H1 (cell line): ENCODE measurements around the gene FLOT1. TPM values are rescaled to one million over a fixed set of nuclear protein-coding genes. Genes with fewer than 3 reads are reported as not detected.
A peak's percentile ranks its signal among the peaks of the same experiment; 100 is the strongest.

Experiments used
- CTCF ChIA-PET: fragments of 300-600 bp; sonication (Branson Sonifier 250); formaldehyde crosslinking; loops from one replicate; lab custom pipeline; 2021; ENCODE audit not compliant: partially characterized antibody; lab: Charles Lee
- POLR2A ChIA-PET: fragments of 300-600 bp; sonication (Branson Sonifier 250); formaldehyde crosslinking; loops from one replicate; lab custom pipeline; 2021; ENCODE audit warnings: inconsistent platforms; ENCODE audit not compliant: partially characterized antibody; lab: Charles Lee
- DNase-seq, 2 experiments: peaks; one replicate each; pipeline versions ENCODE4 v3.0.0 to v3.0.0-alpha.2; 2010 to 2022; ENCODE audit warnings: low spot score in 2 of 2, low read depth in 1 of 2, mixed read lengths in 1 of 2
- FAIRE-seq: peaks from 2 replicates; lab custom pipeline; 2011; peaks lifted over from hg19 to GRCh38; lab: Jason Lieb, UNC
- H2AFZ ChIP-seq: 2 replicates; pipeline ENCODE4 v1.8.1; 2012; ENCODE audit warnings: low read length, inconsistent platforms
- H2AK5ac ChIP-seq: 2 replicates; pipeline ENCODE4 v1.6.1; 2013; ENCODE audit warnings: low read depth, low read length
- H2BK120ac ChIP-seq: replicated peaks from 2 replicates; pipeline ENCODE3; 2013; ENCODE audit warnings: low read depth, low read length, inconsistent platforms
- H2BK12ac ChIP-seq: 2 replicates; pipeline ENCODE4 v1.6.1; 2013; ENCODE audit warnings: low read depth, low read length
- H2BK15ac ChIP-seq: 2 replicates; pipeline ENCODE4 v1.6.1; 2013; ENCODE audit warnings: low read length
- H2BK20ac ChIP-seq: 2 replicates; pipeline ENCODE4 v1.6.1; 2013; ENCODE audit warnings: low read length
- H2BK5ac ChIP-seq: 2 replicates; pipeline ENCODE4 v1.6.1; 2013; ENCODE audit warnings: low read depth, low read length
- H3K14ac ChIP-seq: 2 replicates; pipeline ENCODE4 v1.6.1; 2013; ENCODE audit warnings: inconsistent platforms; ENCODE audit not compliant: insufficient read length
- H3K18ac ChIP-seq: 2 replicates; pipeline ENCODE4 v1.6.1; 2013; ENCODE audit warnings: low read length; ENCODE audit errors: extremely low read depth
- H3K23ac ChIP-seq: 2 replicates; pipeline ENCODE4 v1.6.1; 2013; ENCODE audit warnings: inconsistent platforms; ENCODE audit not compliant: insufficient read length
- H3K23me2 ChIP-seq: 2 replicates; pipeline ENCODE4 v1.6.1; 2013; ENCODE audit warnings: low read depth, low read length
- H3K27ac ChIP-seq: 2 replicates; pipeline ENCODE4 v1.6.1; 2011; ENCODE audit warnings: low read depth, low read length, inconsistent platforms
- H3K27me3 ChIP-seq, 4 experiments: replicated peaks in 1 of 4; 1 replicate in 1 of 4; 2 replicates in 3 of 4; pipeline versions ENCODE4 v1.6.1 to v1.8.1; 2011 to 2013; ENCODE audit warnings: low read length in 3 of 4, mild to moderate bottlenecking in 3 of 4, inconsistent platforms in 2 of 4, mixed read lengths in 2 of 4, moderate library complexity in 1 of 4; ENCODE audit not compliant: control insufficient read depth in 3 of 4, insufficient read depth in 3 of 4; ENCODE audit errors: extremely low read depth in 1 of 4
- H3K36me3 ChIP-seq, 4 experiments: 2 replicates each; pipeline versions ENCODE4 v1.6.1 to v1.8.1; 2011 to 2013; ENCODE audit warnings: mild to moderate bottlenecking in 4 of 4, low read length in 3 of 4, moderate library complexity in 2 of 4, control low read depth in 1 of 4, inconsistent platforms in 1 of 4; ENCODE audit not compliant: insufficient read depth in 4 of 4, control insufficient read depth in 2 of 4
- H3K4ac ChIP-seq: replicated peaks from 2 replicates; pipeline ENCODE3; 2013; ENCODE audit warnings: low read length, low read depth, mixed read lengths, inconsistent platforms; ENCODE audit not compliant: insufficient read length
- H3K4me1 ChIP-seq, 4 experiments: replicated peaks in 1 of 4; 1 replicate in 1 of 4; 2 replicates in 3 of 4; pipeline versions ENCODE4 v1.6.1 to v1.8.1; 2011 to 2013; ENCODE audit warnings: low read length in 3 of 4, inconsistent platforms in 2 of 4, mixed read lengths in 1 of 4; ENCODE audit not compliant: insufficient read depth in 4 of 4, control insufficient read depth in 3 of 4
- H3K4me2 ChIP-seq, 2 experiments: 2 replicates each; pipeline versions ENCODE4 v1.6.1 to v1.8.1; 2011 to 2013; ENCODE audit warnings: low read depth in 2 of 2, low read length in 2 of 2, control low read depth in 1 of 2, inconsistent platforms in 1 of 2, mild to moderate bottlenecking in 1 of 2; ENCODE audit not compliant: insufficient read depth in 1 of 2
- H3K4me3 ChIP-seq, 4 experiments: fragments of 200-600, 300-600 bp in 1 of 4; sonication (generic), shearing (Covaris generic), sonication (Bioruptor Twin) in 1 of 4; 2 replicates each; pipeline versions ENCODE4 v1.5.1 to v1.8.1; 2011 to 2016; ENCODE audit warnings: low read length in 4 of 4, low read depth in 3 of 4, control low read depth in 2 of 4, inconsistent platforms in 2 of 4, mild to moderate bottlenecking in 2 of 4, mixed read lengths in 1 of 4, moderate library complexity in 1 of 4; ENCODE audit not compliant: insufficient read depth in 2 of 4; ENCODE audit errors: extremely low read depth in 1 of 4
- H3K56ac ChIP-seq: replicated peaks from 2 replicates; pipeline ENCODE3; 2013; ENCODE audit warnings: low read depth, mild to moderate bottlenecking, mixed read lengths, low read length, inconsistent platforms; ENCODE audit not compliant: insufficient read length
- H3K79me1 ChIP-seq: 2 replicates; pipeline ENCODE4 v1.6.1; 2013; ENCODE audit warnings: low read depth, low read length, control low read depth
- H3K79me2 ChIP-seq, 2 experiments: 2 replicates each; pipeline versions ENCODE4 v1.6.1 to v1.8.1; 2012 to 2013; ENCODE audit warnings: low read length in 2 of 2, mild to moderate bottlenecking in 2 of 2, inconsistent platforms in 1 of 2; ENCODE audit not compliant: insufficient read depth in 2 of 2, control insufficient read depth in 1 of 2
- H3K9ac ChIP-seq, 4 experiments: replicated peaks in 1 of 4; 1 replicate in 1 of 4; 2 replicates in 3 of 4; pipeline versions ENCODE4 v1.6.1 to v1.8.1; 2011 to 2013; ENCODE audit warnings: low read depth in 3 of 4, low read length in 3 of 4, control low read depth in 2 of 4, mild to moderate bottlenecking in 2 of 4, moderate library complexity in 2 of 4, inconsistent platforms in 1 of 4; ENCODE audit errors: extremely low read depth in 1 of 4
- H3K9me3 ChIP-seq, 2 experiments: 2 replicates each; pipeline versions ENCODE4 v1.6.1 to v1.8.1; 2012 to 2013; ENCODE audit warnings: mild to moderate bottlenecking in 2 of 2, moderate library complexity in 2 of 2, control low read depth in 1 of 2, inconsistent platforms in 1 of 2, low read depth in 1 of 2, low read length in 1 of 2, mixed read lengths in 1 of 2; ENCODE audit not compliant: insufficient read depth in 2 of 2
- H4K20me1 ChIP-seq, 2 experiments: replicated peaks in 1 of 2; 2 replicates each; pipeline versions ENCODE3 to v1.8.1; 2011 to 2013; ENCODE audit warnings: inconsistent platforms in 2 of 2, low read length in 2 of 2, mild to moderate bottlenecking in 1 of 2; ENCODE audit not compliant: insufficient read depth in 2 of 2, control insufficient read depth in 1 of 2
- H4K5ac ChIP-seq: 2 replicates; pipeline ENCODE4 v1.6.1; 2013; ENCODE audit warnings: low read length, low read depth, mixed read lengths, inconsistent platforms; ENCODE audit not compliant: insufficient read length
- H4K8ac ChIP-seq: 2 replicates; pipeline ENCODE4 v1.8.0; 2013; ENCODE audit warnings: mild to moderate bottlenecking, moderate library complexity, low read length, inconsistent platforms; ENCODE audit not compliant: insufficient read depth; ENCODE audit errors: extremely low read depth
- H4K91ac ChIP-seq: replicated peaks from 2 replicates; pipeline ENCODE3; 2013; ENCODE audit warnings: low read length, mixed read lengths, inconsistent platforms; ENCODE audit not compliant: insufficient read length
- JUND ChIP-seq: IDR thresholded peaks from 2 replicates; pipeline ENCODE4 v1.6.1; 2011; ENCODE audit warnings: mild to moderate bottlenecking, improper control_type of control experiment, low read length
- RAD21 ChIP-seq, 2 experiments: IDR thresholded peaks in 1 of 2; conservative IDR thresholded peaks in 1 of 2; 2 replicates each; pipeline ENCODE4 v1.6.1; 2011; ENCODE audit warnings: low read depth in 2 of 2, low read length in 2 of 2, improper control_type of control experiment in 1 of 2, inconsistent platforms in 1 of 2, mild to moderate bottlenecking in 1 of 2, moderate library complexity in 1 of 2
- SAP30 ChIP-seq: fragments of 300-600 bp; sonication (generic); IDR thresholded peaks from 2 replicates; pipeline ENCODE4 v1.7.1; 2012; ENCODE audit warnings: low read length, moderate library complexity, mild to moderate bottlenecking, inconsistent platforms; ENCODE audit not compliant: insufficient read depth, insufficient replicate concordance
- WGBS, 2 experiments: shearing (Covaris generic) in 1 of 2; methylation state at CpG; one replicate each; pipeline versions ENCODE4 v1.1.6 to v1.1.7; 2013 to 2015; ENCODE audit warnings: low lambda C conversion rate in 2 of 2, mixed read lengths in 2 of 2, inconsistent platforms in 1 of 2, low coverage in 1 of 2, missing lambda C conversion rate in 1 of 2; ENCODE audit not compliant: insufficient replicate concordance in 2 of 2, insufficient coverage in 1 of 2, insufficient read length in 1 of 2; ENCODE audit errors: extremely low coverage in 1 of 2, missing lambda C conversion rate in 1 of 2; 5-methylcytosine and 5-hydroxymethylcytosine counted together
- polyA plus RNA-seq, 7 experiments: library from polyadenylated mRNA; depleted of rRNA in 3 of 7; stranded (reverse) in 5 of 7; unstranded in 2 of 7; fragments of >200 nt in 5 of 7; fragments of 200-250 nt in 2 of 7; gene quantifications; 1 replicate in 5 of 7; 2 replicates in 1 of 7; 4 replicates in 1 of 7; pipeline versions ENCODE4 v1.2.1 to v1.2.3, GENCODE V29; 2011 to 2013; ENCODE audit warnings: missing spikeins in 2 of 7, mixed read lengths in 2 of 7
- total RNA-seq: library from RNA; stranded (reverse); fragmentation: NEBNext Ultra II Directional; extraction: Animal tissue kit (Norgen Biotek cat#: 25700); gene quantifications from 2 replicates; pipeline ENCODE4 v1.2.1, GENCODE V29; 2021

The FLOT1 gene
- total and polyA plus RNA-seq, 2 of the 8 experiments (the other 6 are each of a cell fraction or from before 2014, with no cell fraction given), result 87.5 to 88.1 TPM

GRCh38 chr6:30774701-30775100, 32.2 kb upstream of the FLOT1 start:
- no peak overlapping the region for H4K91ac ChIP-seq
- H4K5ac ChIP-seq, result no peak overlapping the region
- no peak overlapping the region for H2BK120ac ChIP-seq
- no peaks in the 10 kb centered on the region for H3K27me3 ChIP-seq
- H3K56ac ChIP-seq, result no peak overlapping the region
- no peak overlapping the region for H3K18ac ChIP-seq
- no peak overlapping the region for H3K14ac ChIP-seq
- H3K36me3 ChIP-seq, result no peaks in the 10 kb centered on the region
- H2BK12ac ChIP-seq, result no peak overlapping the region
- no peak overlapping the region for H3K27ac ChIP-seq
- no peak overlapping the region for H3K23ac ChIP-seq
- no peak overlapping the region for H3K4me2 ChIP-seq
- ChIA-PET POLR2A (interaction anchor here (0.9 to 2.4 kb wide), 2 partner anchors 30 to 52 kb away, joined by 3 to 6 read pairs; partner anchors contain the start of gene IER3), CTCF (interaction anchor here (0.8 kb wide), 1 partner anchor 14 kb away, joined by 5 read pairs; no protein-coding TSS in a partner anchor)
- 91% methylated on average over 8 of the region's 8 CpGs; no CpG with 5 or more reads in 1 of the 2 experiments for WGBS, 2 experiments
- no peak overlapping the region for H2AK5ac ChIP-seq
- peak overlapping the region; percentile 57; the same call in 1 of the 2 replicates for H4K8ac ChIP-seq
- DNase-seq, result no peak
- H2AFZ ChIP-seq, result 0 out of 2 replicates have a peak overlapping the region, but pooled peaks have one; percentile 30
- no peak overlapping the region for H3K4me3 ChIP-seq
- H4K20me1 ChIP-seq, result no peaks in the 10 kb centered on the region
- no peak overlapping the region for H3K4ac ChIP-seq
- no peak overlapping the region for H2BK15ac ChIP-seq
- no peaks in the 10 kb centered on the region for H3K23me2 ChIP-seq
- H2BK5ac ChIP-seq, result no peak overlapping the region
- peaks cover 0 to 5% (median 1%) of the 10 kb centered on the region in 4 experiments; a peak in 3 of 7 replicates for H3K4me1 ChIP-seq
- H2BK20ac ChIP-seq, result no peak overlapping the region
- H3K9me3 ChIP-seq, result no peaks in the 10 kb centered on the region
- H3K79me1 ChIP-seq, result no peaks in the 10 kb centered on the region
- no peak overlapping the region for H3K9ac ChIP-seq
- no peak for FAIRE-seq
- no peaks in the 10 kb centered on the region for H3K79me2 ChIP-seq
- TF ChIP-seq RAD21 (IDR thresholded peaks at IDR 0.05 in 1 of 2, conservative IDR thresholded peaks at IDR 0.05 in 1 of 2; ENCODE audit: low read depth in 2 of 2, low read length in 2 of 2) (no peak), JUND (no peak), SAP30 (no peak)
